ENCODE measurements around the gene MRPS26.
A peak's percentile ranks its signal among the peaks of the same experiment; 100 is the strongest.
"Not testable (repeated sequence)": the region's sequence is repeated elsewhere in the genome, so short reads cannot be mapped to it uniquely, and the experiment has no call there.

Gene MRPS26

GRCh38 chr20:3014179-3014578 lies 31.7 kb upstream of the MRPS26 start:
- TF ChIP-seq ZFX (IDR thresholded peaks at IDR 0.05), result no peak
- no peak for TF ChIP-seq CTCF (conservative IDR thresholded peaks at IDR 0.05)

GRCh38 chr20:3014662-3015061 lies 31.2 kb upstream of the MRPS26 start:
- H3K27ac ChIP-seq, result no peak overlapping the region
- no peak for TF ChIP-seq ZFX (IDR thresholded peaks at IDR 0.05)

More at GRCh38 chr20:3014179-3014578, 31.7 kb upstream of the MRPS26 start:
- H3K27ac ChIP-seq, result no peak overlapping the region

GRCh38 chr20:3015302-3015701 lies 30.6 kb upstream of the MRPS26 start:
- not testable (repeated sequence) for H3K27ac ChIP-seq

GRCh38 chr20:3021327-3021726 lies 24.5 kb upstream of the MRPS26 start:
- peak overlapping the region; percentile 66 for H3K27ac ChIP-seq
- TF ChIP-seq ZFX (IDR thresholded peaks at IDR 0.05) (no peak), CTCF (conservative IDR thresholded peaks at IDR 0.05) (no peak)

GRCh38 chr20:3021777-3022176 lies 24.1 kb upstream of the MRPS26 start:
- TF ChIP-seq CTCF (conservative IDR thresholded peaks at IDR 0.05) (no peak), ZFX (IDR thresholded peaks at IDR 0.05) (no peak)
- H3K27ac ChIP-seq, result peak overlapping the region; percentile 66

GRCh38 chr20:3022559-3023490 lies 23.0 kb upstream of the MRPS26 start:
- peak overlapping the region; percentile 66 for H3K27ac ChIP-seq

GRCh38 chr20:3027987-3028386 lies 17.9 kb upstream of the MRPS26 start:
- TF ChIP-seq ZFX (IDR thresholded peaks at IDR 0.05) (no peak), CTCF (conservative IDR thresholded peaks at IDR 0.05) (no peak)
- no peak overlapping the region for H3K27ac ChIP-seq

- TF ChIP-seq ZFX (IDR thresholded peaks at IDR 0.05) (no peak), CTCF (conservative IDR thresholded peaks at IDR 0.05) (no peak)
- H3K27ac ChIP-seq, result no peak overlapping the region
These were observed 14.2 kb upstream of the MRPS26 start for GRCh38 chr20:3031524-3032147.

GRCh38 chr20:3032624-3033023 lies 13.2 kb upstream of the MRPS26 start:
- H3K27ac ChIP-seq, result no peak overlapping the region
- TF ChIP-seq ZFX (IDR thresholded peaks at IDR 0.05) (no peak), CTCF (conservative IDR thresholded peaks at IDR 0.05) (no peak)

Data from C4-2B (cell line).